Ovary (tissue), 3 donors: Measurements from ENCODE around the gene EBF3.

Experiments
- CTCF ChIP-seq, 3 donors: fragments of 450-650 bp in 2 of 3; fragments of 200-600 bp in 1 of 3; IDR thresholded peaks; one replicate each; pipeline versions ENCODE4 v1.5.1 to v1.8.0; 2016 to 2022; ENCODE audit warnings: antibody characterized with exemption in 3 of 3, mild to moderate bottlenecking in 1 of 3
- POLR2A ChIP-seq: fragments of 450-650 bp; IDR thresholded peaks from one replicate; pipeline ENCODE4 v1.6.1; 2017; ENCODE audit warnings: antibody characterized with exemption, mild to moderate bottlenecking, moderate library complexity
- donor health status: DM: no; HTN: no; CAD: no.

GRCh38 chr10:129950676-129951075 is 13.4 kb downstream of the EBF3 start:
- TF ChIP-seq POLR2A (no peak), CTCF (IDR thresholded peaks at IDR 0.05) (no peak)
